Activated CD8-positive, alpha-beta memory T cell treated with anti-CD3 and anti-CD28 coated beads, Interleukin-2, amount 10 ng/mL, durations not matched to agents 7 days and 5 days (primary cell): ENCODE results near the gene RHBG. TPM values are rescaled to one million over a fixed set of nuclear protein-coding genes. Genes with fewer than 3 reads are reported as not detected.
"Not testable (repeated sequence)": the region's sequence is repeated elsewhere in the genome, so short reads cannot be mapped to it uniquely, and the experiment has no call there.

ENCODE experiments used
- ATAC-seq: fragments of 150-1000 bp; cut with Tn5 transposase; one replicate; pipeline ENCODE4 v1.10.0; 2021; ENCODE audit warnings: moderate library complexity
- CTCF ChIA-PET: fragments of 350-600 bp; sonication (Branson Sonifier 250); formaldehyde crosslinking; loops from one replicate; lab custom pipeline; 2021; ENCODE audit warnings: antibody characterized with exemption; lab: Charles Lee
- DNase-seq: peaks from one replicate; pipeline ENCODE4 v3.0.0-alpha.2; 2020
- H3K27ac Mint-ChIP-seq: one replicate; pipeline ENCODE4 v1.8.0; 2021; ENCODE audit warnings: mild to moderate bottlenecking, mixed read lengths
- H3K27me3 Mint-ChIP-seq: one replicate; pipeline ENCODE4 v1.8.0; 2021; ENCODE audit warnings: mixed read lengths
- H3K36me3 Mint-ChIP-seq: one replicate; pipeline ENCODE4 v1.8.0; 2021; ENCODE audit warnings: mild to moderate bottlenecking, mixed read lengths
- H3K4me1 Mint-ChIP-seq: one replicate; pipeline ENCODE4 v1.8.0; 2021; ENCODE audit warnings: mixed read lengths
- H3K4me3 Mint-ChIP-seq: one replicate; pipeline ENCODE4 v1.8.0; 2021; ENCODE audit warnings: mild to moderate bottlenecking, moderate library complexity, mixed read lengths
- H3K9me3 Mint-ChIP-seq: one replicate; pipeline ENCODE4 v1.8.0; 2022; ENCODE audit warnings: low read depth, mixed read lengths
- total RNA-seq, 2 experiments: library from RNA; stranded (reverse); gene quantifications; one replicate each; pipeline ENCODE4 v1.2.3, GENCODE V29; 2021

Gene RHBG
- total RNA-seq, 2 experiments from 2014 or later = not detected

DNA sequence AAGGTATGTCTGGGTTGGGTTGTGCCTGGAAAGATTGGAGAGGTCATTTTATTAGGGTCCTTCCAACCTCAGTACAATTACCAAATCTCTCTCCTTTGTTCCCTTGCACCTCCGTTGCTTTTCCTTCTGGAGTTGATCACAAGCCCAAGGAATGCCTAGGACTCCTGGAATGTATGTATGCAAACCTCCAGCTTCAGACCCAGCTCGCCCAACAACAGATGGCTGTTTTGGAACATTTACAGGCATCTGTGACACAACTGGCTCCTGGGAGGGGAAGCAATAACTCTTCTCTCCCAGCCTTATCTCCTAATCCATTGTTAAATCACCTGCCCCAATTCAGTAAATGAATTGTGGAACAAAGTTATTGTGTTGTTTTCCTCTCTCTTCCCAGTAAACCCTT, 22.4 kb upstream of the RHBG start:
- peaks cover 47% of the 10 kb centered on the region for H3K27me3 Mint-ChIP-seq
- H3K36me3 Mint-ChIP-seq = no peaks in the 10 kb centered on the region
- CTCF ChIA-PET = interaction anchor here (0.9 kb wide), 1 partner anchor 39 kb away, joined by 3 read pairs; no protein-coding TSS in a partner anchor
- ATAC-seq = no peak
- H3K9me3 Mint-ChIP-seq = no peaks in the 10 kb centered on the region
- no peak overlapping the region for H3K4me3 Mint-ChIP-seq
- H3K4me1 Mint-ChIP-seq = peaks cover 5% of the 10 kb centered on the region
- no peak for DNase-seq
- H3K27ac Mint-ChIP-seq = no peak overlapping the region

GRCh38 chr1:156347331-156347730, 21.7 kb upstream of the RHBG start:
- DNase-seq (no peak), ATAC-seq (no peak)
- Mint-ChIP-seq H3K27me3 (peaks cover 45% of the 10 kb centered on the region), H3K4me3 (no peak overlapping the region), H3K4me1 (peaks cover 5% of the 10 kb centered on the region), H3K27ac (no peak overlapping the region), H3K36me3 (no peaks in the 10 kb centered on the region), H3K9me3 (no peaks in the 10 kb centered on the region)
- CTCF ChIA-PET = interaction anchor here (1.0 to 1.9 kb wide), 2 partner anchors 38 to 98 kb away, joined by 3 to 9 read pairs; no protein-coding TSS in a partner anchor

GRCh38 chr1:156352481-156352880, 16.5 kb upstream of the RHBG start:
- H3K9me3 Mint-ChIP-seq, H3K4me3 Mint-ChIP-seq, ATAC-seq, DNase-seq, H3K27ac Mint-ChIP-seq, H3K36me3 Mint-ChIP-seq: not testable (repeated sequence)
- CTCF ChIA-PET = interaction anchor here (1.1 to 2.5 kb wide), 5 partner anchors 9 to 93 kb away, joined by 3 to 10 read pairs (median 5); no protein-coding TSS in a partner anchor
- Mint-ChIP-seq H3K4me1 (peaks cover 11% of the 10 kb centered on the region), H3K27me3 (peaks cover 50% of the 10 kb centered on the region)

DNA sequence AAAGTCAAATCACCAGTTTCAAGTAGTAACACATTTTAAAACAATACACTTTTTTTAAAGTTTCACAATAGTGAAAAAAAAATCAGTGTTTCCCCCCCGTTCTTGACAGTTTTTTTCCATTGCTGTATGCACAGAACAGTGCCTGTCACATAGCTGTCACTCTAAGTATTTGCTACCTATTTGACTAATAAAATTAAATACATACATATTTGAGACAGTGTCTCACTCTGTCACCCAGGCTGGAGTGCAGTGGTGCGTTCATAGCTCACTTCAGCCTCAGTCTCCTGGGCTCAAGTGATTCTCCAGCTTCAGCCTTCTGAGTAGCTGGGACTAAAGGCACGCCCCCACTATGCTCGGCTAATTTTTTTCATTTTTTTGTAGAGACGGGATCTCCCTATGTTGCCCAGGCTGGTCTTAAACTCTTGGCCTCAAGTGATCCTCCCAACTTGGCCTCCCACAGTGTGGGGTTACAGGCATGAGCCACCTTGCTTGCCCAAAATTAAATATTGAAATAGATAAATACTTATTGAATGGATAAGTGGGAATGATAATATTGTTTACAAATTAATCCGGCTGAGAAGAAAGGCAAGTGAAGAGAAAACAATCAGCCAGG, 12.6 kb upstream of the RHBG start:
- H3K27me3 Mint-ChIP-seq = peaks cover 54% of the 10 kb centered on the region
- H3K36me3 Mint-ChIP-seq = no peaks in the 10 kb centered on the region
- H3K4me1 Mint-ChIP-seq = peaks cover 7% of the 10 kb centered on the region
- no peak overlapping the region for H3K27ac Mint-ChIP-seq
- no peaks in the 10 kb centered on the region for H3K9me3 Mint-ChIP-seq
- CTCF ChIA-PET = interaction anchor here (1.0 to 1.1 kb wide), 2 partner anchors 30 to 84 kb away, joined by 3 read pairs; no protein-coding TSS in a partner anchor
- no peak for ATAC-seq
- H3K4me3 Mint-ChIP-seq = no peak overlapping the region
- DNase-seq = no peak

DNA sequence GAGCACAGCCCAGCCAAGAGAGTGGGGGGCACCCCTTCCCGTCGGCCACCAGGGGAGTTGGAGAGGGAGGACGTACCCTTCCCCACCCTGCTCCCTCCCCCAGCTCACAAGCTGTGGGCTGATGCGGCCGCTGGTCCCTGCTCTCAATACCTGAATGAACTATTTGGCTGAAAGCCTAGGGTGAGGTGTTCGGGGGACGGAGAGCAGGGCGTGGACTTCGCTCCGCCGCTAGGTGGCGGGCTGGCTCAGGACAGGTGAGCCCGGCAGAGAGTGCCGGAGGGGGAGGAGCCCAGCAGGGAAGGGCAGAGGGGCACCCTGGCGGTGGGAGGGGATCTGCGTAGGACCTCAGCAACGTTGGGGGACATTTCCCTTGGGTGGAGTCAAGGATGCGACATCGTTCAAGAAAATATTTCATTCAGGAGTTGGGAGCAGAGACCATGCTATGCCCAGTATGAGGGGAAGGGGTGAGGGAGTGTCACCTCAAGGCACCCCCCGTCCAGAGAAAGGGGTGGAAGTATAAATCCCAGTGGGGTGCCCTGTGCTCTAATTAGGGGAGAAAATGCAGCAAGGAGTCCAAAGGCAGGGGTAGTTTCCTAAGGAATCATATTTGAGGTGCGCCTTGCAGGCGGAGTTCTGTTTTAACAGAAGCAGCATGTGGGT, 12.0 kb upstream of the RHBG start:
- Mint-ChIP-seq H3K27me3 (peaks cover 54% of the 10 kb centered on the region), H3K9me3 (no peaks in the 10 kb centered on the region), H3K27ac (no peak overlapping the region), H3K4me3 (no peak overlapping the region), H3K36me3 (no peaks in the 10 kb centered on the region), H3K4me1 (peaks cover 6% of the 10 kb centered on the region)
- CTCF ChIA-PET = interaction anchor here (0.9 to 1.1 kb wide), 3 partner anchors 29 to 89 kb away, joined by 3 read pairs; no protein-coding TSS in a partner anchor
- peak; percentile 92 for ATAC-seq
- DNase-seq = peak; percentile 66

DNA sequence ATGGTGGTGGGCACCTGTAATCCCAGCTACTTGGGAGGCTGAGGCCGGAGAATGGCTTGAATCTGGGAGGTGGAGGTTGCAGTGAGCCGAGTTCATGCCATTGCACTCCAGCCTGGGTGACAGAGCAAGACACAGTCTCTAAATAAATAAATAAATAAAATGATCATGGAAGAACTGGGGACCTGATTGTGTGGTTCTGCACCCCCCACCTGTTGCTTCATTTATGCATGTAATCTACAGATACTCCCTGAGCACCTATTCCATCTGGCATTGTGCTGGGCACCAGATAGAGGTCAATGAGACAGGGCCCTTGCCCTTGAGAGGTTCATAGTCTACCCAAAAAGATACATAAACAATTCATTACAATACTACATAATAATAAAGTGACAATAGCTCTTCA, 11.0 kb upstream of the RHBG start:
- no peak for DNase-seq
- CTCF ChIA-PET = interaction anchor here (0.9 to 3.2 kb wide), 5 partner anchors 9 to 88 kb away, joined by 3 to 25 read pairs (median 4); no protein-coding TSS in a partner anchor
- no peak for ATAC-seq
- Mint-ChIP-seq H3K27me3 (peaks cover 54% of the 10 kb centered on the region), H3K27ac (no peak overlapping the region), H3K4me3 (no peak overlapping the region), H3K36me3 (no peaks in the 10 kb centered on the region), H3K4me1 (peaks cover 6% of the 10 kb centered on the region), H3K9me3 (no peaks in the 10 kb centered on the region)

DNA sequence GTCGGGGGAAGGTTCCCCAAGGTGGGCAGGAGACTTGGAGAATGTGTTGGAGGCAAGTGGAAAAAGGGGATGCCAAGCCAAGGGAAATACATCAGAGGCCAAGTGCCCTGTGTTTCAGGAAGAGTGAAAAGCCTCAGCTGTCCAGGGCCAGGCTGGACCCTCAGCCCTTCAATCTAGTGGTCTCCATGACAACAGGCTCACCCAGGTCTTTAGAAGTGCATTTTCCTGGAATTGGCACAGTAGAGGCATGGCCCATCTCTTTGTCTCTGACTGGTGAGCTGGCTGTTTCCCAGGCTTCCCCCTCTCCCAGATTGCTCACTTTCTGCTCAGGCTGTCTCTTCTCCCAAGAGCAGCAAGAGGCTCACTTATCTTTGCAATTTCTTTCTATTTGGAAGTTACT, 10.4 kb upstream of the RHBG start:
- Mint-ChIP-seq H3K27ac (no peak overlapping the region), H3K36me3 (no peaks in the 10 kb centered on the region), H3K9me3 (no peaks in the 10 kb centered on the region), H3K27me3 (peaks cover 54% of the 10 kb centered on the region), H3K4me1 (peaks cover 6% of the 10 kb centered on the region), H3K4me3 (no peak overlapping the region)
- ATAC-seq = no peak
- DNase-seq = no peak
- CTCF ChIA-PET = interaction anchor here (1.0 to 3.2 kb wide), 5 partner anchors 8 to 122 kb away, joined by 3 to 25 read pairs (median 4); no protein-coding TSS in a partner anchor

DNA sequence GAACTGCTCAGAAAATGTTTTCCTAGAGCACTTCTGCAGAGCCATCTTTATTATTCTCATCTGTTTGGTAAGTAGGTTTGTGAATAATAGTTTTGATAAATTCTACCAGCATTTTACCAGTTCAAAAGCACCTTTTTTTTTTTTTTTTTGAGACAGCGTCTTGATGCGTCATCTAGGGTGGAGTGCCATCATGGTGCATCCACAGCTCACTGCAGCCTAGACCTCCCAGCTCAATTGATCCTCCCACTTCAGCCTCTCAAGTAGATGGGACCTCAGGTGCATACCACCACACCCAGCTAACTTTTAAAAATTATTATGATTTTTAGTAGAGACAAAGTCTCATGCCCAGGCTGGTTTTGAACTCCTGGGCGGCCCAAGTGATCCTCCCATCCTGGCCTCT, 9.8 kb upstream of the RHBG start:
- no peaks in the 10 kb centered on the region for H3K36me3 Mint-ChIP-seq
- H3K4me1 Mint-ChIP-seq = peaks cover 6% of the 10 kb centered on the region
- H3K27me3 Mint-ChIP-seq = peaks cover 54% of the 10 kb centered on the region
- H3K9me3 Mint-ChIP-seq = no peaks in the 10 kb centered on the region
- H3K27ac Mint-ChIP-seq = no peak overlapping the region
- CTCF ChIA-PET = interaction anchor here (0.7 to 3.2 kb wide), 7 partner anchors 8 to 121 kb away, joined by 3 to 25 read pairs (median 4); no protein-coding TSS in a partner anchor
- no peak overlapping the region for H3K4me3 Mint-ChIP-seq
- ATAC-seq (no peak), DNase-seq (no peak)

DNA sequence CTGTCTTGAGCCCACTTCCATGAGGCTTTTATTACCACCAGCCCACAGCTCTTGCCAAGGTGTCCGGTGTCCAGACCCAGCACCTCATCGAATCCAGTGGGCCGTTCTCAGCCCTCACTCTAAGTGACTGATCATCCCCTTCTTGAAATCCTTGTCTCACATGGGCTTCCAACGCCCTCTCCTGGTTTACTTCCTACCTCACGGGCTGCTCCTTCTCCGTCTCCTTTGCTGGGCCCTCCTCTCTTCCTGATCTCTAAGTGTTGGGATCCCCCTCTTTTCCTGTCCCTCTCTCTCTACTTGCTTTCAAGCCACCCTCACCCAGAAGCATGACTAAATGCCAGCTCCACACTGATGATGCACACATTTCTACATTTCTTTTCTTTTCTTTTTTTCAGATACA, 9.0 kb upstream of the RHBG start:
- Mint-ChIP-seq H3K36me3 (no peaks in the 10 kb centered on the region), H3K4me1 (peaks cover 6% of the 10 kb centered on the region), H3K4me3 (no peak overlapping the region), H3K27me3 (peaks cover 53% of the 10 kb centered on the region), H3K27ac (peak overlapping the region; percentile 42), H3K9me3 (no peaks in the 10 kb centered on the region)
- DNase-seq (no peak), ATAC-seq (no peak)
- CTCF ChIA-PET = interaction anchor here (0.5 to 3.2 kb wide), 4 partner anchors 12 to 95 kb away, joined by 4 to 25 read pairs (median 10); no protein-coding TSS in a partner anchor

GRCh38 chr1:156360534-156360933, 8.5 kb upstream of the RHBG start:
- Mint-ChIP-seq H3K4me3 (no peak overlapping the region), H3K4me1 (peaks cover 6% of the 10 kb centered on the region), H3K36me3 (no peaks in the 10 kb centered on the region), H3K9me3 (no peaks in the 10 kb centered on the region), H3K27ac (no peak overlapping the region), H3K27me3 (peaks cover 57% of the 10 kb centered on the region)
- CTCF ChIA-PET = interaction anchor here (0.6 to 3.2 kb wide), 4 partner anchors 11 to 246 kb away, joined by 5 to 25 read pairs (median 10); no protein-coding TSS in a partner anchor
- DNase-seq (no peak), ATAC-seq (no peak)

DNA sequence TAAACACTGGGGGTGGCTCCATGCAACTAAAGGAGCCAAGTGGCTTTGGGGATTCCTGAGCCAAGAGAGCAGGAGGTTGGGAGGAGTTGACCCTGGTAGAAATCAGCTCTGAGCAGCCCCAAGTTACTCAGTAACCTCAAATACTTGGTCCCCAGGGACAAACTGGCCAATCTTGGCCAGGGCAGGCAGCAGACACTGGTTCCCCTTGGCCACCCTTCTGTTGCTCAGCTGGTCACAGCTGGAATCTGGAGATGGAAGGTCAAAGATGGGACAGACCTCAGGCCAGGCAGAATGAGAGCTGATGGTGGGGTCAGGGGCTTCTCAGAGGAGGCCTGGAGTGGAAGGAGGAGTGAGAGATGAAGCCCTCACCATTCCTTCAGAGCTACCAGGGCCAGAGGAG, 3.3 kb upstream of the RHBG start:
- no peak for DNase-seq
- peaks cover 40% of the 10 kb centered on the region for H3K27me3 Mint-ChIP-seq
- CTCF ChIA-PET = interaction anchor here (2.5 kb wide), 1 partner anchor 20 kb away, joined by 15 read pairs; no protein-coding TSS in a partner anchor
- no peak for ATAC-seq
- no peaks in the 10 kb centered on the region for H3K9me3 Mint-ChIP-seq
- no peak overlapping the region for H3K4me3 Mint-ChIP-seq
- no peaks in the 10 kb centered on the region for H3K36me3 Mint-ChIP-seq
- H3K27ac Mint-ChIP-seq = no peak overlapping the region
- peaks cover 3% of the 10 kb centered on the region for H3K4me1 Mint-ChIP-seq

- Mint-ChIP-seq H3K36me3 (no peaks in the 10 kb centered on the region), H3K27ac (no peak overlapping the region), H3K27me3 (peaks cover 43% of the 10 kb centered on the region), H3K4me3 (no peak overlapping the region), H3K4me1 (peaks cover 3% of the 10 kb centered on the region), H3K9me3 (no peaks in the 10 kb centered on the region)
- DNase-seq = no peak
- CTCF ChIA-PET = interaction anchor here (0.6 to 2.5 kb wide), 4 partner anchors 8 to 391 kb away, joined by 3 to 15 read pairs (median 4); no protein-coding TSS in a partner anchor
- no peak for ATAC-seq
Observed at GRCh38 chr1:156366378-156367166, 2.4 kb upstream of the RHBG start.
